Measurements from ENCODE around the gene GYG2.

Gene GYG2

GRCh38 chrX:2831471-2832228, 2.9 kb downstream of the GYG2 start (continued):
- TF ChIP-seq ZNF645 (tag by site-specific recombination; IDR thresholded peaks at IDR 0.05): no peak
- no peak for TF ChIP-seq ZNF626 (tag by site-specific recombination; IDR thresholded peaks at IDR 0.05)
- TF ChIP-seq ZNF184 (tag by site-specific recombination; IDR thresholded peaks at IDR 0.05): no peak
- no peak for TF ChIP-seq ZNF639 (tag by site-specific recombination; IDR thresholded peaks at IDR 0.05)
- TF ChIP-seq HIC1 (tag by site-specific recombination; IDR thresholded peaks at IDR 0.05): no peak
- TF ChIP-seq ZNF660 (tag by site-specific recombination; IDR thresholded peaks at IDR 0.05): no peak
- TF ChIP-seq ZNF366 (tag by site-specific recombination; conservative IDR thresholded peaks at IDR 0.05): no peak

- ChIA-PET CTCF (no interaction called here), POLR2A (no interaction called here)
- TF ChIP-seq PBX3 (CRISPR knock-in tag; IDR thresholded peaks at IDR 0.05) (no peak), SETDB1 (IDR thresholded peaks at IDR 0.05; ENCODE audit: insufficient read length, low read length) (peak; percentile 53)
- no peak overlapping the region for H3K27ac ChIP-seq (ENCODE audit: extremely low read depth, low read depth, low read length)
- no peaks in the 10 kb centered on the region for H3K4me1 ChIP-seq (ENCODE audit: control insufficient read depth, insufficient read depth, low read length)
- H3K36me3 ChIP-seq (ENCODE audit: control insufficient read depth in 2 of 2, insufficient read depth in 1 of 2, low read length in 2 of 2): peaks cover 0 to 11% of the 10 kb centered on the region in 2 experiments; a peak in 1 of 3 replicates
- H3K4me3 ChIP-seq (ENCODE audit: low read depth, low read length): no peak overlapping the region
- H3K9me3 ChIP-seq (ENCODE audit: control insufficient read depth, insufficient read depth, low read depth, low read length): no peaks in the 10 kb centered on the region
Observed at GRCh38 chrX:2837961-2838360, 9.2 kb downstream of the GYG2 start.

GRCh38 chrX:2840961-2841360, 12.2 kb downstream of the GYG2 start:
- ChIA-PET CTCF (no interaction called here), POLR2A (no interaction called here)

GRCh38 chrX:2841537-2841936, 12.8 kb downstream of the GYG2 start:
- H3K36me3 ChIP-seq (ENCODE audit: control insufficient read depth in 2 of 2, insufficient read depth in 1 of 2, low read length in 2 of 2): peaks cover 0 to 24% of the 10 kb centered on the region in 2 experiments; a peak in 1 of 3 replicates
- TF ChIP-seq ZNF239 (tag by site-specific recombination; IDR thresholded peaks at IDR 0.05) (no peak), ZNF449 (tag by site-specific recombination; IDR thresholded peaks at IDR 0.05) (no peak), ZNF157 (tag by site-specific recombination; IDR thresholded peaks at IDR 0.05) (no peak), ATF2 (tag by site-specific recombination; IDR thresholded peaks at IDR 0.05; ENCODE audit: low read depth) (no peak), ZNF394 (tag by site-specific recombination; IDR thresholded peaks at IDR 0.05; ENCODE audit: borderline replicate concordance) (no peak), KLF17 (tag by site-specific recombination; IDR thresholded peaks at IDR 0.05) (no peak), ZNF23 (tag by site-specific recombination; IDR thresholded peaks at IDR 0.05; ENCODE audit: borderline replicate concordance) (no peak), ZNF341 (tag by site-specific recombination; IDR thresholded peaks at IDR 0.05; ENCODE audit: low read depth) (no peak), ZBTB1 (tag by site-specific recombination; IDR thresholded peaks at IDR 0.05) (no peak)

More at GRCh38 chrX:2840961-2841360, 12.2 kb downstream of the GYG2 start:
- H3K4me3 ChIP-seq (ENCODE audit: low read depth, low read length): no peak overlapping the region
- TF ChIP-seq ZBTB17 (tag by site-specific recombination; IDR thresholded peaks at IDR 0.05) (peak; percentile 85), ZNF239 (tag by site-specific recombination; IDR thresholded peaks at IDR 0.05) (no peak), ZNF366 (tag by site-specific recombination; conservative IDR thresholded peaks at IDR 0.05) (peak; percentile 78)
- H3K27ac ChIP-seq (ENCODE audit: extremely low read depth, low read depth, low read length): no peak overlapping the region
- H3K36me3 ChIP-seq (ENCODE audit: control insufficient read depth in 2 of 2, insufficient read depth in 1 of 2, low read length in 2 of 2): peaks cover 0 to 24% of the 10 kb centered on the region in 2 experiments; a peak in 1 of 3 replicates
- no peaks in the 10 kb centered on the region for H3K9me3 ChIP-seq (ENCODE audit: control insufficient read depth, insufficient read depth, low read depth, low read length)
- H3K4me1 ChIP-seq (ENCODE audit: control insufficient read depth, insufficient read depth, low read length): no peaks in the 10 kb centered on the region

More at GRCh38 chrX:2841537-2841936, 12.8 kb downstream of the GYG2 start:
- Histone ChIP-seq H3K4me1 (ENCODE audit: control insufficient read depth, insufficient read depth, low read length) (no peaks in the 10 kb centered on the region), H3K4me3 (ENCODE audit: low read depth, low read length) (no peak overlapping the region), H3K9me3 (ENCODE audit: control insufficient read depth, insufficient read depth, low read depth, low read length) (no peaks in the 10 kb centered on the region), H3K27ac (ENCODE audit: extremely low read depth, low read depth, low read length) (no peak overlapping the region)
- ChIA-PET POLR2A (no interaction called here), CTCF (no interaction called here)

All from HEK293 (cell line).